Hematopoietic multipotent progenitor cell (in vitro differentiated cells): ENCODE results near the gene CD79B. TPM values are rescaled to one million over a fixed set of nuclear protein-coding genes. Genes with fewer than 3 reads are reported as not detected.

ENCODE experiments used
- DNase-seq, 3 donors: peaks; one replicate each; pipeline ENCODE4 v3.0.0-alpha.2; 2011 to 2015; ENCODE audit warnings: low read depth in 2 of 3, low spot score in 2 of 3
- total RNA-seq: library from RNA; depleted of rRNA; stranded (reverse); fragments of >200 nt; gene quantifications from one replicate; pipeline ENCODE4 v1.2.3, GENCODE V29; 2012

CD79B gene
- 67.1 TPM for total RNA-seq

DNA sequence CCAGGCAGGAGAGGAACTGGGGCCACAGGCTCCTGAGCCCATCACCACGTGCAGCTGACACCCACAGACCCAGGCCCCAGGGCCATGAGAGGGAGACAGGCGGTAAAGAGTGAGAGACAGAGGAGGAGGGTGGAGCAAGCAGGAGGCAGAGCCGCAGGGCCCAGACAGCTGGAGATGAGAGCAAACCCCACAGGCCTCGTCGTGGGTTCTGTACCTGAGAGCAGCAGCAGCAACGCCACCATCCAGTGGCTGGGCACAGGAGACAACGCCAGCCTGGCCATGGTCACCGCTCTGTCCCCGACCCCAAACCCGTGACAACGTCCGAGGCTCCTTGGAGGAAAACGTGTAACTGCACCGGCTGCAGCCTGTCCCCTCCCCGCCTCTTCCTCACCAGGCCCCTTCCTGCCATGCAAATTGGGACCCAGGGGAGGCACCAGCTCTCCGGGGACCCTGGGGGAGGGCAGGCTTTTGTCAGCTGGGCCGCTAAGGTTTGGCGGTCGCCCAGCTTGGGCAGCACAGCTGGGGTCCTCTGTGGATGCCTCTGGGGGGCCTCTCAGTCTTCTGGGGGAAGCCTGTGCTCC is at the start of gene CD79B:
Gene CD79B (minus strand): TSS at position 351 of the 581 bp plus-strand sequence. CDS start 70 bp downstream, at position 281.
- DNase-seq, result peak in 1 of 3 donors; percentile 48

DNA sequence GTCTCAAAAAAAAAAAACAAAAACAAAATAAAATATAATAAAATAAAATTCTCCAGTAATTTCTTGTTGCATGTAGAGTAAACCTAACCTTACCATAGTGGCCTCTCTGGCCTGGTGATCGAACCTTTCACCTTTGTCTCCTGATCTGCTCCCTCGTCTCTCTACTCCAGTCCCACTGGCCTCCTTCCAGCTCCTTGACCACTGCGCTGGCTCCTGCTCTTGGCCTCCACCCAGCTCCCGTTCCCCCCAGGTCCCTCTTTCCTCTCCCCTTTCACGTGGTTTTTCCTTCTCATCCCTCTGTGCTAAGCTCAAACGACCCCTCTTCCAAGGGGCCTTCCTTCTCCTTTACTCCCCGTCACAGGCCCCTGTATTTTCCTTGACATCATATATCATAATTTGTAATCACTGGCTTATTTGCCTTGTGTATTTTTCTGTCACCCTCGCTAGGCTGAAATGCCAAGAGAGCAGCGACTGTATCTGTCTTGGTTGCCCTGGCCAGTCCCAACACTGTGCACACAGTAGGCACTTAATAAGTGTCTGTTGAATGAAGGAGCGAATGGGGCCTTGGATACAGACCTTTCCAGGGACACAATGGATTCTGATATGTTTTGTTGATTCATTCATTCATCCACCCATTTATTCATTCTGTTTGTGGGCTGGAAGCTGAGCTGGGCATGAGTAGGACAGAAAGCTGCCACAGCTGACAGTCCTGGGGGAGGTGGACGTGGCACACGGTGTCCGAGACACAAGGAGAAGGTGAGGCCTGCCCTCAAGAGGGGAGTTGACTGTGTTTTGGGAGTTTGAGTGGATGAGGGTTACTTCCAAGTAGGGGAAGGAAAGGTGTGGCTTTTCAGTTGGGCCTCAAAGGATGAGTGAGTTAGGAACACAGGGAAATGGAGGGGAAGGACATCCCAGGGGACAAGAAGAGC is 46.4 kb upstream of the CD79B start:
- no peak for DNase-seq

DNA sequence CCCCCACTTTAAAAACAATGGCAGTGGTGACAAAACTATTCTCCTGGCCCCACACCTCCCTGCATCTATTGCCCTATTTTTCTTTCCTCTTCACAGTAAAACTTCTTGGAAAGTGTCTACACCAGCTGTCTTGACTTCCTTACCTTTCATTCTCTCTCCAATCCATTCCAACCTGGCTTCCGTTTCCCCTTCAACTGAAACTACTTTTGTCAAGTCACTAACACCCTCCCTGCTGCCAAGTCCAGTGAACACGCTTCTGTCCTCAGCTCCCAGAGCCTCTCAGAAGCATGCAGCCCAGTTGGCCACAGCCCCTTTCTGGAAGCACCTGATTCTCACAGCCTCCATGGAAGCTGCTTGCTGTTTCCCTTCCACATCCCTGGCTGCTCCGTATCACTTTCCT is 44.6 kb upstream of the CD79B start:
- peak in 1 of 3 donors; percentile 73 for DNase-seq

DNA sequence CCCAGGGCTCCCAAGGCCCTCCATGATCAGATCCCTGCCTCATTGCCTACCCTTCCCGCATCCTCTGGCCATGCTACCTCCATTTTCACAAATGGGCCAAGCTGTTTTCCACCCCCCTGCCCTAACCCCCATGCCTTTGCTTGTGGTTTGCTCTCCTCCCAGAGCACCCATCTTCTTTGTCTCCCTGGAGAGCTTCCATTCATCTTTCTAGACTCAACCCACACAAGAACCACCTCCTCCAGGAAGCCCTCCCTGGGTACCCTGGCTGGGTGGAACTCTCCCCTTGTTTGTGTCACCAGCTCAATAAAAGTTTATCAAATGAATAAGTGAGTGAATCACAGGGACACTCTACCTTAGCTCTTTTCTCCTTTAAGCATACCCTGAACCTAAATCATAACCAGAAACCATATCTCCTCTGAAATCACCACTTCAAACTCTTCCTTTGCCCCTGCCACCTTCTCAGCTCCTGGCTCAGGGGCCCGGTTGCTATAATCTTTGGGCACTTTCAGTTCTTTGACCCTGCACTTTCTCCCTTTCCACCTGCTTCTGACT is 43.5 kb upstream of the CD79B start:
- DNase-seq, result no peak

- no peak for DNase-seq
These were observed 42.6 kb upstream of the CD79B start for GRCh38 chr17:63974594-63975192.

- DNase-seq, result no peak
These were observed 41.9 kb upstream of the CD79B start for GRCh38 chr17:63973930-63974593.

- DNase-seq, result no peak
These were observed 41.1 kb upstream of the CD79B start for GRCh38 chr17:63973247-63973646.

DNA sequence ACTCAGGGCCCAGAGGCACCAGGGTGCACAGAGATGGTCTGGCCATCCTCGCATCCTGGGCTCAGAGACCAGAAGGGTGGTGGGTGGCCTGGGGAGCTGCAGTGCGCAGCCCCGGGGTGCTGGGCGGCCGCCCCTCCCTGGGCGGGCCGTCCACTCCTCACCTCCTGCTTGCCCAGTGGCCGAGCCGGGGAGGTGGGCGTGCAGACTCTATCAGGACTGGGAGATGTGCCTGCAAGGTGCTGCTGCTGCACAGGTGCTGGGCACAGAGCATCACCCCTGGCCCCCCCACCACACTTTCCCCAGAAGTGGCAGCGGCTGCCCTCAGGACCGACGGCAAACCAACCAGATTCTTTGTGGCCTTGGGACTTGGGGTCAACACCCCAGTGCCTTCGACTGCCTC is 40.7 kb upstream of the CD79B start, which contains the start of gene SCN4A:
Gene SCN4A (minus strand): TSS at position 123 of the 400 bp plus-strand sequence. CDS start 77 bp downstream, at position 46.
- no peak for DNase-seq

- no peak for DNase-seq
These were observed 37.1 kb upstream of the CD79B start for GRCh38 chr17:63969278-63969677.

GRCh38 chr17:63967953-63968352 is 35.8 kb upstream of the CD79B start:
- no peak for DNase-seq

DNA sequence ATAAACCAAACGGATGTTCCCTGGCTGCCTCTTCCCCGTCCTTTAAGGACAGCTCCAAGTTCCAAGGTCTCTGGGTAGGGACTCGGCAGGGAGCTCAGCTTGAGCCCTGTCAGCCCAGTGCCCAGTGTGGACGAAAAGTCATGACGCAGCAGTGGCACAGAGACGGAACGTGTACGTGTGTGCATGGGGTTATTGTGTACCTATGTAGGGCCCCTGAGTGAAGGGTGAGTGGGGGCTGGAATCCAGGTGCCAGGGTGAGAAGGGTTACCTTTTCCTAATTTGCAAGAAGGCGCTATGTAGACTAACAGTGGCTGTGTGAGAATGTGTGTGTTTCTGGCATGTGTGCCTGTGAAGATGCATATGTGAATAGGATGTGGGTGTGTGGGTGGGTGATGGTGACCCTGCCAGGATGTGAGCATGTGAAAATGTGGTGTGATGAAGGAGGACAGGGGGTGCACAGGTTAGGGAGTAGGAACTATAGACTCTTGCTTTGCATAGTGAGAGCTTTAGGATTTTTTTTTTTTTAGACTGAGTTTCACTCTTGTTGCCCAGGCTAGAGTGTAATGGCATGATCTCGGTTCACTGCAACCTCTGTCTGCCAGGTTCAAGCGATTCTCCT is 34.6 kb upstream of the CD79B start:
- DNase-seq, result no peak

DNA sequence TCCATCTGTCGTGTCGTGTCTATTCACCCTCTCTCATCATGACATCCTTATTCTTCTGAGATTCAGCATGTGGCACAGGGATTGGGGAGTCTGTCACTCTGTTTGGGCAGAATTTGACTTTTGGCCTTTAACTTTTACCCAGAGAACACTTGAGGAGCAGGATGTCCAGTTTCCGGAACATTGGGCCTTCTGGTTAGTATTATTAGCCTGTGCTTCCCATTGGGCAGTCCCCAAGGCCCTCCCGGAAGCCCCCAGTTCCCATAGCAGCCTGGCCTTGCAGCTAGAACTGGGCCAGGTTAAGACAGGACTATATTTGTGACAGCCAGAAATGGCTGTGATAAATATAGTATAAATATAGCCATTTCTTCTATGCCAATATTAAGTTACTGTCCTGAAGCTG is 31.0 kb upstream of the CD79B start:
- DNase-seq, result no peak

DNA sequence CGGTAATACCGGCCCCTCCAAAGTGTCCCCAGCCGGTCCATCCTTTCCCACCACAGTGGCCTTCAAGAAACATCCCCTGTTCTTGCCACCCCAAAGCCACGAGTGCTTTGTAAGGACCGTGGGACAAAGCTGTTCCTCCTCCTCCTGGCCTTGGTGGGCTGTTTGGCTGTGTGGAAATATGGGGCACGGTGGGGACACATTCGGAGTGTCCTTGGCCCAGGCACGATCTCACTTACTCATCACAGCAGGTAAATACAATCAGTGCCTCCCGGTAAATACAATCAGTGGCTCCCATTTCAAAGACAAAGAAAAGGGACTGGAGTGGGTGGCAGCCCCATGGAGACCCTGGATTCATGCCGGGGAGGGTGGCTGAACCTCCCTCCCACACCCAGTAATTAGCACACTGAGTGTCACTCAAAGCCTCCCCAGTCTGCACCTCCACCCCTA is 30.2 kb upstream of the CD79B start:
- no peak for DNase-seq

DNA sequence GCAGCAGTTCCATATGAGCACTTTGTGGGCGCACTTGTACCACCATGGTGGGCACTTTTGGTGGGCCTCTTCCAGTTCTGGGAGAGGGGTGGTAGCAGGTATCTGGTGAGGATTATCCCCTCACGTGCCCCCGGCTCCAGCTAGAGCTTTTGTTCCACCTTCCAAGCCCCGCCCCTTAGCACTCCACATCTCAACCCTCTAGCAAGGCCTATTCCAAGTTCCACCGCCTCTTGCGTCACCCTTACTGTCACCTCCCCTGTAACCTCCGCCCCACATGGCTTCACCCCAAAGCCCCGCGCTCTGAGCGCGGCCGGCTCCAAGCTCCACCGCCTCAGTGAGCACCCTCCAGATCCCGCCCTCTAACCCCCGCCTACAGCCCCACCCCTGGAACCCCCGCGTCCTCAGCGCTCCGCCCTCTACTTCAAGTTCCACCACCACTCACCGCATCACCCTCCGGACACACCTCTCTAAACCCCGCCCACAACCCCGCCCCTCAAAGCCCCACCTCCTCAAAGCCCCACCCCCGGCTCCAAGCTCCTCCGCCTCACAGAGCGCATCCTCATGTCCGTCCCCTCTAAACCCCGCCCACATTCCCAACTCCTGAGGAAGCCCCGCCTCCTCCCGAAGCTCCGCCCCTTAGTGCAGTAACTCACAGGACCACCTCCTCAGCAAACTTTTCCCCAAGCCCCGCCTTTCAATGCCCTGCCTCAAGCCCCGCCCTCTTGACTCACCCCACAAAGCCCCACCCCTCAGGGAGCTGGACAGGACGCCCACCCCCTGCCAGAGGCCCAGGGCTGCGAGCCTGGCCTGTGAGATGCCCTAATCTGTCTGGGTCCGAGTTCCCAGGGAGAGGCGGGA is 29.5 kb upstream of the CD79B start:
- peak in 2 of 3 donors; percentile 72 to 73 for DNase-seq

DNA sequence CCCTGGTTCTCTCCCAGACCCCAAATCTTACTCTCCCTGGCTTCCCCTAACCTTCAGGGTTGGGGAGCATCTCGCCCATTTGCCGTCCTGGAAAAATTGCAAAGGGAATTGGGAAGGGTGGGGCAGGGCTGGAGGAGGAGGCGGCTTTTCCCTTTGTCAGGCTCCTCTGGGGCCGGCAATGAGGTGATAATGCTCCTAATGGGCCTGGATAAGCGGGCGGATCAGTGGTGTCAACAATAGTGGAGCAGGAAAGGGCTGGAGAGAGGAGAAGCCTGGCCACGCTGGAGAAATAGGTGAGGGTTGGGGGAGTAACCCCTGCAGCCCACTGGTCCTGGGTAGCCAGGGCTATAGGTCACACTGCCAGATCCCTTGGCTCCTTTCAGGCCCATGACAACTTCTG is 28.3 kb upstream of the CD79B start:
- no peak for DNase-seq

DNA sequence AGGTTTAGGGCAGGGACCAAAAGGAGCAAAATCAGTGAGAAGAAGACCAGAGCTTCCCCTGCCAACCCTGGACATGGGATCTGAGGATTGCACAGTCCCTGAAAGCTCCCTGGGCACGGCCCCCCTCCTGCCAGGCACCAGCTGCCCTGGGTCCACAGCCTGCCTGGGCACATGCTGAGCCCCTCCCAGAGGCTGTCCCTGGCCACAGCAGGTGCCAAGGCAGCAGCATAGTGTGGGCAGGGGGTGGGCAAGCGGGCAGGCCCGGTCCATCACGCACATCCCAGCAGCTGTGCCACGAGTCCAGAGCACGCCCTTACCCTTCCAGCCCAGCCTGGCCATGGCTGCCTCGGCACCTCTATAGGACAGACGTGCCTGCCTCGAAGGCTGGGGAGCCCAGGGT is 27.9 kb upstream of the CD79B start:
- no peak for DNase-seq

DNA sequence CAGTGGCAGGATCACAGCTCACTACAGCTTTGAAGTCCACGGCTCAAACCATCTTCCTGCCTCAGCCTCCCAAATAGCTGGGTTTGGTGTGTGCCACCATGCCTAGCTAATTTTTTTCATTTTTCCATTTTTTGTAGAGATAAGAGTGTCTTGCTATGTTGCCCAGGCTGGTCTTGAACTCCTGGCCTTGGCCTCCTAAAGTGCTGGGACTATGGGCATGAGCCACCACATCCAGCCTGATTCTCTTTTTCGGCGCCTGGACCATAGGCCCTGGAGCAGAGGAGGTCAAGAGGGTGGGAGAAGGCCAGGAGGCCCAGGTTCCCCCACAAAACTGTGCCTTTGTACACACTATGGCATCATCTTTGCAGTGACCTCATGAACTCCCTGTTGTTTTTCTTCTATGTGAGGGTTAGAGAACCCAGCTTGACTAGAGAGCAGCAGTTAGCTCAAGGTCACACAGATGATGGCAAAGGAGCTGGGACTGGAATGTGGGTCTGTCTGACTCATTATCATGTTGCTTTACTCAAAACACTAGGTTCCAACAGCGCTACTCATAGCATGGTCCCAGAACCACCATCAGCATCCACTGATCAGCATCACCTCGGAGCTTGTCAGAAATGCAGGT is 24.3 kb upstream of the CD79B start:
- no peak for DNase-seq

DNA sequence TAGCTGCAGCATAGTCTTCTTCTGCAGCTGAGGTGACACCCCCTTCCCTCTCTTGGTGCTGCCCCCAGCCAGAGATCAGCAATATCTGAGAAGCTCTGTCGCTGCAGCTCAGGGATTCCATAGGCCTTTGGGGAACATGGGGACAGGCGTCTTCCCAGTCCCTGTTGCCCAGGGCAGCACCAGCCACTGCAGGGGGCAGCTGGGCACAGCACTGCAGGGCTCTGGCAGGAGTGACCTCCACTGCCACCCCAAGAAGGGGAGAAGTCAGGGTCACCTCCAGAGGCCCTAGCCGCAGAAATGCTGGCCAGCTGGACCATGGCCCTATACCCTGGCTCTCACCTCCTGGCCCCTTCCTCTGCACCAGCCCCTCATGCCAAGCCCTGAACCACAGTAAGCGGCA is 23.7 kb upstream of the CD79B start:
- DNase-seq, result no peak

DNA sequence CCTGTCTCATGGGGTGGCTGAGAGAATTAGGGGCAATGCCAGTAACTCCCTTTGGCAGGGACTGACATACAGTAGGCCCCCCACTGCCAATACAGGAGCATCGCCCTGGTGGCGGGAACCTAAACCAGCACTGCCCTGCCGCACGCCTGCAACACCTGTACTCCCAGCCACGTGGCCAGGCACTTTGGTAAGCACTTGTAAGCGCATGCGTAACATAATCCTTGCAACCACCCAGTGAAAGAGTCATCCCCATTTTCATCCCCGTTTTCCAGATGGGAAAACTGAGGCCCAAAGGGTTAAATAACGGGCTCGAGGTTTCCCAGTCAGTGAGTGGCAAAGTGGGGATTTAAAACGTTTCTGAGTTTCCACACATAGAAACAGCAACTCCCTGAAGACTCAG is 23.1 kb upstream of the CD79B start:
- no peak for DNase-seq
